ENCODE results near the gene AVEN. TPM values are rescaled to one million over a fixed set of nuclear protein-coding genes. Genes with fewer than 3 reads are reported as not detected.
A peak's percentile ranks its signal among the peaks of the same experiment; 100 is the strongest.

Gene AVEN
- polyA plus RNA-seq, 2 of the 4 experiments (the other 2 are of a cell fraction) = 23.8 to 27.2 TPM

DNA sequence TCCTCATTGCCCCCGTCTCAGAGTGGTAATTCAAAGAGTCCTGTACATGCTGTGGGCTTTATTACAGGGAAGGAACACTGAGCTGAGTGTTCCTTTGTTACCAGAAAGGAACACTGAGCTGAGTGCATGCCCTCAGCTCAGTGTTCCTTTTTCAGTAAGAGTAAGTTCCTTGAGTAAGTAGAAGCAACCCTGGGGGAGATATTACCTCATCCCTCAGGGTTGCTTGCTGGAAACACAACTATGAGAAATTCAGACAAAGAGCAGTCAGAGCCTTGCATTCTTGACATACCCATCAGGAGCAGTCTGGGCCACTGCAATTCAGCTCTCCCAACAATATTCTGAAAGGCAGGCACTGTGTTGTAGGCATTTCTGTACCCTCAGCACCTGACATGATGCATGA is 53.7 kb downstream of the AVEN start:
- CTCF ChIA-PET = interaction anchor here (0.6 to 2.0 kb wide), 8 partner anchors 8 to 255 kb away, joined by 3 to 5 read pairs (median 4); no protein-coding TSS in a partner anchor
- 44% methylated on average over 1 of the region's 1 CpG for WGBS (ENCODE audit: missing lambda C conversion rate)
- peak in 1 of 2 experiments; percentile 21 for DNase-seq (ENCODE audit: low read depth in 1 of 2, low spot score in 1 of 2)
- H3K4me1 ChIP-seq = no peaks in the 10 kb centered on the region
- FAIRE-seq = no peak
- POLR2A ChIA-PET = no interaction called here
- no peak overlapping the region; a peak in 1 of 6 replicates for H3K27ac ChIP-seq
- TF ChIP-seq FOXS1 (CRISPR knock-in tag; IDR thresholded peaks at IDR 0.05) (no peak), SMC3 (IDR thresholded peaks at IDR 0.05) (no peak), HEYL (CRISPR knock-in tag; IDR thresholded peaks at IDR 0.05) (no peak), HOXB13 (CRISPR knock-in tag; IDR thresholded peaks at IDR 0.05; ENCODE audit: low read depth) (no peak), ZNF302 (CRISPR knock-in tag; IDR thresholded peaks at IDR 0.05) (no peak), HDAC2 (IDR thresholded peaks at IDR 0.05) (no peak), NFE2L2 (conservative IDR thresholded peaks at IDR 0.05; ENCODE audit: low read length) (no peak), GATA3 (IDR thresholded peaks at IDR 0.05; ENCODE audit: borderline replicate concordance) (no peak), CBX2 (IDR thresholded peaks at IDR 0.05; ENCODE audit: borderline replicate concordance, low read depth) (no peak), JUN (IDR thresholded peaks at IDR 0.05) (no peak)
- TF ChIP-seq, protein P1, sequence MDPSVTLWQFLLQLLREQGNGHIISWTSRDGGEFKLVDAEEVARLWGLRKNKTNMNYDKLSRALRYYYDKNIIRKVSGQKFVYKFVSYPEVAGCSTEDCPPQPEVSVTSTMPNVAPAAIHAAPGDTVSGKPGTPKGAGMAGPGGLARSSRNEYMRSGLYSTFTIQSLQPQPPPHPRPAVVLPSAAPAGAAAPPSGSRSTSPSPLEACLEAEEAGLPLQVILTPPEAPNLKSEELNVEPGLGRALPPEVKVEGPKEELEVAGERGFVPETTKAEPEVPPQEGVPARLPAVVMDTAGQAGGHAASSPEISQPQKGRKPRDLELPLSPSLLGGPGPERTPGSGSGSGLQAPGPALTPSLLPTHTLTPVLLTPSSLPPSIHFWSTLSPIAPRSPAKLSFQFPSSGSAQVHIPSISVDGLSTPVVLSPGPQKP (IDR thresholded peaks at IDR 0.05; ENCODE audit: low read depth, low read length) = no peak
- TF ChIP-seq, protein P2, sequence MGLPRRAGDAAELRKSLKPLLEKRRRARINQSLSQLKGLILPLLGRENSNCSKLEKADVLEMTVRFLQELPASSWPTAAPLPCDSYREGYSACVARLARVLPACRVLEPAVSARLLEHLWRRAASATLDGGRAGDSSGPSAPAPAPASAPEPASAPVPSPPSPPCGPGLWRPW (IDR thresholded peaks at IDR 0.05) = no peak
- TF ChIP-seq, protein P3, sequence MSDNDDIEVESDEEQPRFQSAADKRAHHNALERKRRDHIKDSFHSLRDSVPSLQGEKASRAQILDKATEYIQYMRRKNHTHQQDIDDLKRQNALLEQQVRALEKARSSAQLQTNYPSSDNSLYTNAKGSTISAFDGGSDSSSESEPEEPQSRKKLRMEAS (IDR thresholded peaks at IDR 0.05) = no peak
- TF ChIP-seq, protein P4, sequence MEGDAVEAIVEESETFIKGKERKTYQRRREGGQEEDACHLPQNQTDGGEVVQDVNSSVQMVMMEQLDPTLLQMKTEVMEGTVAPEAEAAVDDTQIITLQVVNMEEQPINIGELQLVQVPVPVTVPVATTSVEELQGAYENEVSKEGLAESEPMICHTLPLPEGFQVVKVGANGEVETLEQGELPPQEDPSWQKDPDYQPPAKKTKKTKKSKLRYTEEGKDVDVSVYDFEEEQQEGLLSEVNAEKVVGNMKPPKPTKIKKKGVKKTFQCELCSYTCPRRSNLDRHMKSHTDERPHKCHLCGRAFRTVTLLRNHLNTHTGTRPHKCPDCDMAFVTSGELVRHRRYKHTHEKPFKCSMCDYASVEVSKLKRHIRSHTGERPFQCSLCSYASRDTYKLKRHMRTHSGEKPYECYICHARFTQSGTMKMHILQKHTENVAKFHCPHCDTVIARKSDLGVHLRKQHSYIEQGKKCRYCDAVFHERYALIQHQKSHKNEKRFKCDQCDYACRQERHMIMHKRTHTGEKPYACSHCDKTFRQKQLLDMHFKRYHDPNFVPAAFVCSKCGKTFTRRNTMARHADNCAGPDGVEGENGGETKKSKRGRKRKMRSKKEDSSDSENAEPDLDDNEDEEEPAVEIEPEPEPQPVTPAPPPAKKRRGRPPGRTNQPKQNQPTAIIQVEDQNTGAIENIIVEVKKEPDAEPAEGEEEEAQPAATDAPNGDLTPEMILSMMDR (IDR thresholded peaks at IDR 0.05) = no peak
- H3K4me2 ChIP-seq = no peak overlapping the region
- peak; percentile 47 to 53; a peak in 4 of 6 replicates for ATAC-seq
- no peaks in the 10 kb centered on the region for H3K9me3 ChIP-seq
- no peak overlapping the region for H3K4me3 ChIP-seq

DNA sequence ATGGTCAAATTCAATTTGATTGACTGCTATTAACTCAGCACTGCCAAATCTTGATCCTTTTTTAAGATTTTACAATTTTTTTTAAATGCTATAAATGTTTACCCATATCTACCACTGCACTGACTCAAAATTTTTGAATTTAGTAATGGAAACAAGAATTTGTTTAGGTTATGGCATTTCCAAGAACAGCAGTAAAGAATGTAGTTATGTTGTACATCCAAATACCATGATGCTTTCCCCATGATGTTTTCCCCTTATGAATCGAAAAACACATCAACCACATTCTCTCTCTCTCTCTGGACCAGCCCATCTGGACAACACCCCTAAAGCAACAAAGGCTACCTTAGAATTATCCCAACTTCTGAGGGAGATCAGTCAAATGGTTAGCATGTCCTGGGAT is 56.5 kb downstream of the AVEN start:
- ATAC-seq (no peak), FAIRE-seq (no peak), DNase-seq (ENCODE audit: low read depth in 1 of 2, low spot score in 1 of 2) (no peak)
- H3K4me3 ChIP-seq = no peak overlapping the region
- 88% methylated on average over 1 of the region's 1 CpG for whole genome bisulfite sequencing (ENCODE audit: missing lambda C conversion rate)
- no peak overlapping the region for H3K27ac ChIP-seq
- no peaks in the 10 kb centered on the region for H3K4me1 ChIP-seq
- no peak for TF ChIP-seq CHD2 (IDR thresholded peaks at IDR 0.05; ENCODE audit: low read length, partially characterized antibody)
- TF ChIP-seq, protein P5, sequence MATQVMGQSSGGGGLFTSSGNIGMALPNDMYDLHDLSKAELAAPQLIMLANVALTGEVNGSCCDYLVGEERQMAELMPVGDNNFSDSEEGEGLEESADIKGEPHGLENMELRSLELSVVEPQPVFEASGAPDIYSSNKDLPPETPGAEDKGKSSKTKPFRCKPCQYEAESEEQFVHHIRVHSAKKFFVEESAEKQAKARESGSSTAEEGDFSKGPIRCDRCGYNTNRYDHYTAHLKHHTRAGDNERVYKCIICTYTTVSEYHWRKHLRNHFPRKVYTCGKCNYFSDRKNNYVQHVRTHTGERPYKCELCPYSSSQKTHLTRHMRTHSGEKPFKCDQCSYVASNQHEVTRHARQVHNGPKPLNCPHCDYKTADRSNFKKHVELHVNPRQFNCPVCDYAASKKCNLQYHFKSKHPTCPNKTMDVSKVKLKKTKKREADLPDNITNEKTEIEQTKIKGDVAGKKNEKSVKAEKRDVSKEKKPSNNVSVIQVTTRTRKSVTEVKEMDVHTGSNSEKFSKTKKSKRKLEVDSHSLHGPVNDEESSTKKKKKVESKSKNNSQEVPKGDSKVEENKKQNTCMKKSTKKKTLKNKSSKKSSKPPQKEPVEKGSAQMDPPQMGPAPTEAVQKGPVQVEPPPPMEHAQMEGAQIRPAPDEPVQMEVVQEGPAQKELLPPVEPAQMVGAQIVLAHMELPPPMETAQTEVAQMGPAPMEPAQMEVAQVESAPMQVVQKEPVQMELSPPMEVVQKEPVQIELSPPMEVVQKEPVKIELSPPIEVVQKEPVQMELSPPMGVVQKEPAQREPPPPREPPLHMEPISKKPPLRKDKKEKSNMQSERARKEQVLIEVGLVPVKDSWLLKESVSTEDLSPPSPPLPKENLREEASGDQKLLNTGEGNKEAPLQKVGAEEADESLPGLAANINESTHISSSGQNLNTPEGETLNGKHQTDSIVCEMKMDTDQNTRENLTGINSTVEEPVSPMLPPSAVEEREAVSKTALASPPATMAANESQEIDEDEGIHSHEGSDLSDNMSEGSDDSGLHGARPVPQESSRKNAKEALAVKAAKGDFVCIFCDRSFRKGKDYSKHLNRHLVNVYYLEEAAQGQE (IDR thresholded peaks at IDR 0.05) = no peak
- TF ChIP-seq JUNB (IDR thresholded peaks at IDR 0.05) = no peak
- TF ChIP-seq CEBPB (IDR thresholded peaks at IDR 0.05) = no peak
- TF ChIP-seq, protein P6, sequence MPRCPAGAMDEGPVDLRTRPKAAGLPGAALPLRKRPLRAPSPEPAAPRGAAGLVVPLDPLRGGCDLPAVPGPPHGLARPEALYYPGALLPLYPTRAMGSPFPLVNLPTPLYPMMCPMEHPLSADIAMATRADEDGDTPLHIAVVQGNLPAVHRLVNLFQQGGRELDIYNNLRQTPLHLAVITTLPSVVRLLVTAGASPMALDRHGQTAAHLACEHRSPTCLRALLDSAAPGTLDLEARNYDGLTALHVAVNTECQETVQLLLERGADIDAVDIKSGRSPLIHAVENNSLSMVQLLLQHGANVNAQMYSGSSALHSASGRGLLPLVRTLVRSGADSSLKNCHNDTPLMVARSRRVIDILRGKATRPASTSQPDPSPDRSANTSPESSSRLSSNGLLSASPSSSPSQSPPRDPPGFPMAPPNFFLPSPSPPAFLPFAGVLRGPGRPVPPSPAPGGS (IDR thresholded peaks at IDR 0.05) = no peak
- H3K4me2 ChIP-seq = no peak overlapping the region
- no peaks in the 10 kb centered on the region for H3K9me3 ChIP-seq
- CTCF ChIA-PET = interaction anchor here (1.0 kb wide), 1 partner anchor 11 kb away, joined by 3 read pairs; no protein-coding TSS in a partner anchor
- POLR2A ChIA-PET = no interaction called here

All from A549 (cell line).